Neural cell (in vitro differentiated cells): ENCODE measurements around the gene CADPS2.

Source experiments
- EP300 ChIP-seq: fragments of 450-650 bp; conservative IDR thresholded peaks from 2 replicates; pipeline ENCODE4 v1.6.1; 2014; ENCODE audit warnings: antibody characterized with exemption, mild to moderate bottlenecking, moderate library complexity; ENCODE audit not compliant: poor library complexity, severe bottlenecking
- EZH2 ChIP-seq: fragments of 200-600, 300-800 bp; shearing (Covaris generic), sonication (generic); IDR thresholded peaks from 2 replicates; pipeline ENCODE4 v1.6.1; 2014; ENCODE audit warnings: antibody characterized with exemption, low read length, borderline replicate concordance, mild to moderate bottlenecking; ENCODE audit not compliant: insufficient read depth, poor library complexity, severe bottlenecking
- MXI1 ChIP-seq: fragments of 450-650 bp; conservative IDR thresholded peaks from 2 replicates; pipeline ENCODE4 v1.6.1; 2014; ENCODE audit warnings: antibody characterized with exemption, mild to moderate bottlenecking; ENCODE audit not compliant: poor library complexity, severe bottlenecking
- POLR2AphosphoS5 ChIP-seq: IDR thresholded peaks from 2 replicates; pipeline ENCODE4 v1.6.1; 2012
- RAD21 ChIP-seq: fragments of 450-650 bp; conservative IDR thresholded peaks from 2 replicates; pipeline ENCODE4 v1.6.1; 2014; ENCODE audit warnings: antibody characterized with exemption, mild to moderate bottlenecking, moderate library complexity
- REST ChIP-seq: IDR thresholded peaks from 2 replicates; pipeline ENCODE4 v1.6.1; 2012; ENCODE audit warnings: borderline replicate concordance
- SMC3 ChIP-seq: fragments of 450-650 bp; conservative IDR thresholded peaks from 2 replicates; pipeline ENCODE4 v1.6.1; 2014; ENCODE audit warnings: antibody characterized with exemption, mild to moderate bottlenecking, moderate library complexity; ENCODE audit not compliant: poor library complexity
- TAF1 ChIP-seq: IDR thresholded peaks from 2 replicates; pipeline ENCODE4 v1.6.1; 2012; ENCODE audit warnings: low read depth
- TF ChIP-seq, protein P1 (sequence below): fragments of 450-650 bp; IDR thresholded peaks from 2 replicates; pipeline ENCODE4 v1.5.1; 2014; ENCODE audit warnings: antibody characterized with exemption, mild to moderate bottlenecking, moderate library complexity; ENCODE audit not compliant: poor library complexity, severe bottlenecking

GRCh38 chr7:122663733-122664132, 222.5 kb downstream of the CADPS2 start:
- TF ChIP-seq, protein P1, sequence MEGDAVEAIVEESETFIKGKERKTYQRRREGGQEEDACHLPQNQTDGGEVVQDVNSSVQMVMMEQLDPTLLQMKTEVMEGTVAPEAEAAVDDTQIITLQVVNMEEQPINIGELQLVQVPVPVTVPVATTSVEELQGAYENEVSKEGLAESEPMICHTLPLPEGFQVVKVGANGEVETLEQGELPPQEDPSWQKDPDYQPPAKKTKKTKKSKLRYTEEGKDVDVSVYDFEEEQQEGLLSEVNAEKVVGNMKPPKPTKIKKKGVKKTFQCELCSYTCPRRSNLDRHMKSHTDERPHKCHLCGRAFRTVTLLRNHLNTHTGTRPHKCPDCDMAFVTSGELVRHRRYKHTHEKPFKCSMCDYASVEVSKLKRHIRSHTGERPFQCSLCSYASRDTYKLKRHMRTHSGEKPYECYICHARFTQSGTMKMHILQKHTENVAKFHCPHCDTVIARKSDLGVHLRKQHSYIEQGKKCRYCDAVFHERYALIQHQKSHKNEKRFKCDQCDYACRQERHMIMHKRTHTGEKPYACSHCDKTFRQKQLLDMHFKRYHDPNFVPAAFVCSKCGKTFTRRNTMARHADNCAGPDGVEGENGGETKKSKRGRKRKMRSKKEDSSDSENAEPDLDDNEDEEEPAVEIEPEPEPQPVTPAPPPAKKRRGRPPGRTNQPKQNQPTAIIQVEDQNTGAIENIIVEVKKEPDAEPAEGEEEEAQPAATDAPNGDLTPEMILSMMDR = no peak
- TF ChIP-seq EZH2 = no peak
- TF ChIP-seq REST = no peak
- TF ChIP-seq POLR2AphosphoS5 = no peak
- no peak for TF ChIP-seq SMC3
- TF ChIP-seq TAF1 = no peak
- no peak for TF ChIP-seq MXI1
- TF ChIP-seq RAD21 = no peak
- no peak for TF ChIP-seq EP300
